Liver (tissue), 9 donors: Measurements from ENCODE around the gene CNTN1. TPM values are rescaled to one million over a fixed set of nuclear protein-coding genes. Genes with fewer than 3 reads are reported as not detected.

ENCODE experiments used
- DNase-seq: peaks from one replicate; pipeline ENCODE4 v3.0.0-alpha.2; 2017; ENCODE audit warnings: low spot score
- H3K27ac ChIP-seq, 2 donors: one replicate each; pipeline ENCODE4 v1.7.0; 2013; ENCODE audit warnings: inconsistent platforms in 2 of 2, low read length in 2 of 2, control low read depth in 1 of 2, low read depth in 1 of 2, mild to moderate bottlenecking in 1 of 2
- H3K27me3 ChIP-seq, 4 donors: one replicate each; pipeline versions ENCODE4 v1.6.1 to v1.7.0; 2013; ENCODE audit warnings: low read length in 3 of 4, inconsistent platforms in 1 of 4, mild to moderate bottlenecking in 1 of 4, moderate library complexity in 1 of 4; ENCODE audit not compliant: control insufficient read depth in 4 of 4, insufficient read depth in 4 of 4
- H3K36me3 ChIP-seq, 4 donors: one replicate each; pipeline versions ENCODE4 v1.6.1 to v1.7.0; 2013; ENCODE audit warnings: low read length in 3 of 4, mild to moderate bottlenecking in 3 of 4, low read depth in 1 of 4, moderate library complexity in 1 of 4; ENCODE audit not compliant: control insufficient read depth in 4 of 4, insufficient read depth in 3 of 4
- H3K4me1 ChIP-seq, 4 donors: one replicate each; pipeline versions ENCODE4 v1.6.1 to v1.7.0; 2013; ENCODE audit warnings: low read length in 3 of 4, mild to moderate bottlenecking in 3 of 4, moderate library complexity in 1 of 4; ENCODE audit not compliant: control insufficient read depth in 4 of 4, insufficient read depth in 4 of 4
- H3K4me3 ChIP-seq, 3 donors: one replicate each; pipeline versions ENCODE4 v1.6.1 to v1.7.0; 2013; ENCODE audit warnings: low read length in 3 of 3, control low read depth in 1 of 3, low read depth in 1 of 3, mild to moderate bottlenecking in 1 of 3
- H3K9ac ChIP-seq, 2 donors: one replicate each; pipeline ENCODE4 v1.7.0; 2013; ENCODE audit warnings: low read length in 2 of 2, mild to moderate bottlenecking in 2 of 2, moderate library complexity in 2 of 2, control low read depth in 1 of 2, low read depth in 1 of 2
- H3K9me3 ChIP-seq, 4 donors: one replicate each; pipeline versions ENCODE4 v1.6.1 to v1.7.0; 2013; ENCODE audit warnings: low read length in 3 of 4; ENCODE audit not compliant: control insufficient read depth in 4 of 4
- CTCF ChIP-seq: fragments of 150-350 bp; IDR thresholded peaks from 2 replicates; pipeline ENCODE4 v1.5.1; 2017; ENCODE audit warnings: improper control_type of control experiment, low read depth, low read length; ENCODE audit not compliant: missing input control
- EGR1 ChIP-seq, 2 donors: IDR thresholded peaks; 2 replicates each; pipeline ENCODE4 v1.6.1; 2016 to 2018; ENCODE audit warnings: antibody characterized with exemption in 2 of 2, low read depth in 2 of 2
- FOXA1 ChIP-seq: IDR thresholded peaks from 2 replicates; pipeline ENCODE4 v1.6.1; 2016; ENCODE audit warnings: antibody characterized with exemption
- FOXA2 ChIP-seq: IDR thresholded peaks from 2 replicates; pipeline ENCODE4 v1.6.1; 2016; ENCODE audit warnings: antibody characterized with exemption
- GABPA ChIP-seq, 2 donors: IDR thresholded peaks in 1 of 2; conservative IDR thresholded peaks in 1 of 2; 2 replicates each; pipeline ENCODE4 v1.6.1; 2016; ENCODE audit warnings: antibody characterized with exemption in 2 of 2, mild to moderate bottlenecking in 1 of 2, moderate library complexity in 1 of 2
- HNF4A ChIP-seq, 2 donors: conservative IDR thresholded peaks; 2 replicates each; pipeline ENCODE4 v1.6.1; 2016; ENCODE audit warnings: antibody characterized with exemption in 2 of 2, mild to moderate bottlenecking in 2 of 2
- HNF4G ChIP-seq: IDR thresholded peaks from 2 replicates; pipeline ENCODE4 v1.6.1; 2016; ENCODE audit warnings: antibody characterized with exemption
- JUND ChIP-seq, 2 donors: IDR thresholded peaks; 2 replicates each; pipeline ENCODE4 v1.6.1; 2016; ENCODE audit warnings: antibody characterized with exemption in 2 of 2
- NR2F2 ChIP-seq: IDR thresholded peaks from 2 replicates; pipeline ENCODE4 v1.6.1; 2016; ENCODE audit warnings: antibody characterized with exemption
- RAD21 ChIP-seq, 2 donors: IDR thresholded peaks; 2 replicates each; pipeline ENCODE4 v1.6.1; 2016; ENCODE audit warnings: antibody characterized with exemption in 2 of 2, mild to moderate bottlenecking in 2 of 2
- RXRA ChIP-seq, 2 donors: IDR thresholded peaks; 2 replicates each; pipeline ENCODE4 v1.6.1; 2017 to 2018; ENCODE audit warnings: antibody characterized with exemption in 2 of 2, mild to moderate bottlenecking in 1 of 2
- SP1 ChIP-seq: IDR thresholded peaks from 2 replicates; pipeline ENCODE4 v1.6.1; 2018; ENCODE audit warnings: antibody characterized with exemption, mild to moderate bottlenecking
- TAF1 ChIP-seq: conservative IDR thresholded peaks from 2 replicates; pipeline ENCODE4 v1.6.1; 2016; ENCODE audit warnings: antibody characterized with exemption, mild to moderate bottlenecking
- YY1 ChIP-seq: IDR thresholded peaks from 2 replicates; pipeline ENCODE4 v1.6.1; 2016; ENCODE audit warnings: antibody characterized with exemption, mild to moderate bottlenecking
- WGBS: extraction: QIAGEN DNeasy Blood & Tissue Kit; methylation state at CpG from one replicate; pipeline ENCODE4 v1.1.7; 2013; 5-methylcytosine and 5-hydroxymethylcytosine counted together
- polyA plus RNA-seq, 2 donors: library from polyadenylated mRNA; stranded (reverse) in 1 of 2; unstranded in 1 of 2; fragments of 200-250 nt in 1 of 2; fragments of >200 nt in 1 of 2; fragmentation: Nextera tagmentation in 1 of 2; extraction: Ambion mirVana in 1 of 2; gene quantifications; one replicate each; pipeline versions ENCODE4 v1.2.1 to v1.2.3, GENCODE V29; 2013 to 2015
- total RNA-seq, 2 donors: library from RNA; depleted of rRNA; stranded (reverse); fragments of >200 nt; gene quantifications; one replicate each; pipeline ENCODE4 v1.2.3, GENCODE V29; 2014
- TF ChIP-seq, protein P1 (sequence below): IDR thresholded peaks from 2 replicates; pipeline ENCODE4 v1.6.1; 2016; ENCODE audit warnings: antibody characterized with exemption
- TF ChIP-seq, protein P2 (sequence below): IDR thresholded peaks from 2 replicates; pipeline ENCODE4 v1.6.1; 2016; ENCODE audit warnings: antibody characterized with exemption
- TF ChIP-seq, protein P3 (sequence below): IDR thresholded peaks from 2 replicates; pipeline ENCODE4 v1.6.1; 2016; ENCODE audit warnings: antibody characterized with exemption
- TF ChIP-seq, protein P4 (sequence below): IDR thresholded peaks from 2 replicates; pipeline ENCODE4 v1.6.1; 2016; ENCODE audit warnings: antibody characterized with exemption, mild to moderate bottlenecking
- donor health status: healthy.
- donor health status: healthy.
- donor health status: healthy.
- donor health status: healthy.
- donor health status: healthy.

CNTN1 gene
- total and polyA plus RNA-seq, 4 donors: 0.03 to 1.2 (median 0.43) TPM

- Histone ChIP-seq H3K36me3 (no peaks in the 10 kb centered on the region), H3K4me1 (no peaks in the 10 kb centered on the region), H3K4me3 (no peak overlapping the region), H3K27me3 (peaks cover 0 to 3% (median 0%) of the 10 kb centered on the region in 4 donors), H3K9me3 (peaks cover 0 to 2% (median 0%) of the 10 kb centered on the region in 4 donors), H3K9ac (no peak overlapping the region), H3K27ac (no peak overlapping the region)
- DNase-seq: no peak
- TF ChIP-seq GABPA (IDR thresholded peaks at IDR 0.05 in 1 of 2, conservative IDR thresholded peaks at IDR 0.05 in 1 of 2) (no peak), RXRA (IDR thresholded peaks at IDR 0.05) (no peak), FOXA2 (no peak), FOXA1 (no peak), RAD21 (IDR thresholded peaks at IDR 0.05) (no peak), SP1 (no peak), YY1 (no peak), CTCF (no peak), HNF4A (conservative IDR thresholded peaks at IDR 0.05) (no peak), HNF4G (no peak), JUND (IDR thresholded peaks at IDR 0.05) (no peak), EGR1 (IDR thresholded peaks at IDR 0.05; ENCODE audit: low read depth in 2 of 2) (no peak), TAF1 (no peak), NR2F2 (no peak)
- TF ChIP-seq, protein P1, sequence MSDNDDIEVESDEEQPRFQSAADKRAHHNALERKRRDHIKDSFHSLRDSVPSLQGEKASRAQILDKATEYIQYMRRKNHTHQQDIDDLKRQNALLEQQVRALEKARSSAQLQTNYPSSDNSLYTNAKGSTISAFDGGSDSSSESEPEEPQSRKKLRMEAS: no peak
- TF ChIP-seq, protein P2, sequence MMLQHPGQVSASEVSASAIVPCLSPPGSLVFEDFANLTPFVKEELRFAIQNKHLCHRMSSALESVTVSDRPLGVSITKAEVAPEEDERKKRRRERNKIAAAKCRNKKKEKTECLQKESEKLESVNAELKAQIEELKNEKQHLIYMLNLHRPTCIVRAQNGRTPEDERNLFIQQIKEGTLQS: no peak
- TF ChIP-seq, protein P3, sequence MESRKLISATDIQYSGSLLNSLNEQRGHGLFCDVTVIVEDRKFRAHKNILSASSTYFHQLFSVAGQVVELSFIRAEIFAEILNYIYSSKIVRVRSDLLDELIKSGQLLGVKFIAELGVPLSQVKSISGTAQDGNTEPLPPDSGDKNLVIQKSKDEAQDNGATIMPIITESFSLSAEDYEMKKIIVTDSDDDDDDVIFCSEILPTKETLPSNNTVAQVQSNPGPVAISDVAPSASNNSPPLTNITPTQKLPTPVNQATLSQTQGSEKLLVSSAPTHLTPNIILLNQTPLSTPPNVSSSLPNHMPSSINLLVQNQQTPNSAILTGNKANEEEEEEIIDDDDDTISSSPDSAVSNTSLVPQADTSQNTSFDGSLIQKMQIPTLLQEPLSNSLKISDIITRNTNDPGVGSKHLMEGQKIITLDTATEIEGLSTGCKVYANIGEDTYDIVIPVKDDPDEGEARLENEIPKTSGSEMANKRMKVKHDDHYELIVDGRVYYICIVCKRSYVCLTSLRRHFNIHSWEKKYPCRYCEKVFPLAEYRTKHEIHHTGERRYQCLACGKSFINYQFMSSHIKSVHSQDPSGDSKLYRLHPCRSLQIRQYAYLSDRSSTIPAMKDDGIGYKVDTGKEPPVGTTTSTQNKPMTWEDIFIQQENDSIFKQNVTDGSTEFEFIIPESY: no peak
- TF ChIP-seq, protein P4, sequence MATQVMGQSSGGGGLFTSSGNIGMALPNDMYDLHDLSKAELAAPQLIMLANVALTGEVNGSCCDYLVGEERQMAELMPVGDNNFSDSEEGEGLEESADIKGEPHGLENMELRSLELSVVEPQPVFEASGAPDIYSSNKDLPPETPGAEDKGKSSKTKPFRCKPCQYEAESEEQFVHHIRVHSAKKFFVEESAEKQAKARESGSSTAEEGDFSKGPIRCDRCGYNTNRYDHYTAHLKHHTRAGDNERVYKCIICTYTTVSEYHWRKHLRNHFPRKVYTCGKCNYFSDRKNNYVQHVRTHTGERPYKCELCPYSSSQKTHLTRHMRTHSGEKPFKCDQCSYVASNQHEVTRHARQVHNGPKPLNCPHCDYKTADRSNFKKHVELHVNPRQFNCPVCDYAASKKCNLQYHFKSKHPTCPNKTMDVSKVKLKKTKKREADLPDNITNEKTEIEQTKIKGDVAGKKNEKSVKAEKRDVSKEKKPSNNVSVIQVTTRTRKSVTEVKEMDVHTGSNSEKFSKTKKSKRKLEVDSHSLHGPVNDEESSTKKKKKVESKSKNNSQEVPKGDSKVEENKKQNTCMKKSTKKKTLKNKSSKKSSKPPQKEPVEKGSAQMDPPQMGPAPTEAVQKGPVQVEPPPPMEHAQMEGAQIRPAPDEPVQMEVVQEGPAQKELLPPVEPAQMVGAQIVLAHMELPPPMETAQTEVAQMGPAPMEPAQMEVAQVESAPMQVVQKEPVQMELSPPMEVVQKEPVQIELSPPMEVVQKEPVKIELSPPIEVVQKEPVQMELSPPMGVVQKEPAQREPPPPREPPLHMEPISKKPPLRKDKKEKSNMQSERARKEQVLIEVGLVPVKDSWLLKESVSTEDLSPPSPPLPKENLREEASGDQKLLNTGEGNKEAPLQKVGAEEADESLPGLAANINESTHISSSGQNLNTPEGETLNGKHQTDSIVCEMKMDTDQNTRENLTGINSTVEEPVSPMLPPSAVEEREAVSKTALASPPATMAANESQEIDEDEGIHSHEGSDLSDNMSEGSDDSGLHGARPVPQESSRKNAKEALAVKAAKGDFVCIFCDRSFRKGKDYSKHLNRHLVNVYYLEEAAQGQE: no peak
- 76% methylated on average over 1 of the region's 1 CpG for WGBS
These were observed 404.6 kb downstream of the CNTN1 start for GRCh38 chr12:41096797-41097196.
